D721Med (cell line): ENCODE data around the gene SPACA7.

Experiments used
- DNase-seq: peaks from one replicate; pipeline ENCODE4 v3.0.0; 2011; ENCODE audit warnings: low spot score; ENCODE audit not compliant: insufficient read length
- FAIRE-seq: peaks from 2 replicates; lab custom pipeline; 2011; peaks lifted over from hg19 to GRCh38; lab: Jason Lieb, UNC
- TF ChIP-seq, protein P1 (sequence below): IDR thresholded peaks from 2 replicates; pipeline ENCODE4 v1.5.1; 2012; ENCODE audit warnings: mild to moderate bottlenecking, control low read depth; ENCODE audit not compliant: insufficient read depth; ENCODE audit errors: missing control alignments

SPACA7 gene

DNA sequence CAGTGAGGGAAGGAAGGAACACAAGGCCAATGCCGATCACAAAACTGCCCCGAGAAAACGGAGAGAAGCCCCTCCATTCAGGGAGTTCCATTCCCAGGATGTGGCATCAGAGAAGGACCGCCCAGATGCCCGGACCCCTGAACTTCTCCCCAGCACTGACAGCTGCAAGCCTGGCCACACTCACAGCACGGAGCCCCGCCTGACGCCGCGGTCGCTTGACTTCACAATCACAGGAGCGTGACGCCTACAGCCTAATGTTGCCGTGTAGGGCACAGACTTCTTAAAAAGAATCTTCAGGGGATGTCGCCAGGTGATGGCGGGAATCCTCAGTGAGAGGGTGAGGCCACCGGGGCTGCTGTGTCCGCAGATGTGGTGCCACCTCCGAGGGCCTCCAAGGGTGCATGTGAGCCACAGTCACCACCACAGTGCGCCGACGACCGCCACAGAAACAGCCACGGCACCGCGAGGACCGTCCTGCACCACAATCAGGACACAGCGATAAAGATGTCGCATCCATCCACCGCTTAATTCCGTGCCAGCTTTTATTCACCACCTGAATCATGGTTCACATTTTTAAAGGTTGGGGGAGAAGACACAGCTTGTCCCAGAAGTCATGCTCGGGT lies 77.2 kb downstream of the SPACA7 start:
- FAIRE-seq = no peak
- DNase-seq = no peak
- TF ChIP-seq, protein P1, sequence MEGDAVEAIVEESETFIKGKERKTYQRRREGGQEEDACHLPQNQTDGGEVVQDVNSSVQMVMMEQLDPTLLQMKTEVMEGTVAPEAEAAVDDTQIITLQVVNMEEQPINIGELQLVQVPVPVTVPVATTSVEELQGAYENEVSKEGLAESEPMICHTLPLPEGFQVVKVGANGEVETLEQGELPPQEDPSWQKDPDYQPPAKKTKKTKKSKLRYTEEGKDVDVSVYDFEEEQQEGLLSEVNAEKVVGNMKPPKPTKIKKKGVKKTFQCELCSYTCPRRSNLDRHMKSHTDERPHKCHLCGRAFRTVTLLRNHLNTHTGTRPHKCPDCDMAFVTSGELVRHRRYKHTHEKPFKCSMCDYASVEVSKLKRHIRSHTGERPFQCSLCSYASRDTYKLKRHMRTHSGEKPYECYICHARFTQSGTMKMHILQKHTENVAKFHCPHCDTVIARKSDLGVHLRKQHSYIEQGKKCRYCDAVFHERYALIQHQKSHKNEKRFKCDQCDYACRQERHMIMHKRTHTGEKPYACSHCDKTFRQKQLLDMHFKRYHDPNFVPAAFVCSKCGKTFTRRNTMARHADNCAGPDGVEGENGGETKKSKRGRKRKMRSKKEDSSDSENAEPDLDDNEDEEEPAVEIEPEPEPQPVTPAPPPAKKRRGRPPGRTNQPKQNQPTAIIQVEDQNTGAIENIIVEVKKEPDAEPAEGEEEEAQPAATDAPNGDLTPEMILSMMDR = no peak

DNA sequence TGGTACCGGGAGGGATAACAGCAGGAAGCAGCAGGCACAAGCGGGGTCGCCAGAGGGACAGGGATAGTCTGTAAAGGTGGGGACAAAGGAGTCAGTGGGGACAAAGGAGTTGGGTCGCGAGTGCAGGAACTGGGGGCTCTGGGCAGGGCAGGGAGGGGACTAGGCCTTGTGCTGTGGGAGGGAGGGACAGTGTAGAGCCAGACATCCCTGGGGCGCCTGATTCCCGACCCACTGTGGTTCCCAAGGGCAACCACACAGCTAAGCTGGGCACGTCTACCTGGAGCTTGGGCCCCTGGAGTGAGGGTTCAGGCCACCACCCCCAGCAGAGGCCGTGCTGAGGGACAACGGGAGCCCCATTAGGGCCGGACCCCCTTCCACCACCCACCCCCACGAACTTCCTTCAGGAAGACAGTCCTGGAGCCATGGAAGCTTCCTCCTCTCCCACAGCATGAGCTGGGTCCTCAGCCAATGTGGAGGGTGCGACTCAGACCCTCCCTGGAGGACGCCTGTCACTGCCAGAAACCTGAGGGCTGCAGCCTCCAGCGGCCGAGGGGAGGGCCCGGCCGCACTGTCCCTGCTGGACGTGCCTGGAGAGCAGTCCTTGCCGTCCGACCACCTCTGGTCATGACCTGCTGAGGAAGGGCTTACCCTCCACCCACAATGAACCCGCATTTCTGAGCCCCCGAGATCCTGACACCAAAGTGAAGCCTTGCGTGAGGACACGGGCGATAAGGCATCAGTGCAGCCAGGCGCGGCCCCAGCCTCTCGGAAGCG lies 77.9 kb downstream of the SPACA7 start:
- TF ChIP-seq, protein P1 = no peak
- DNase-seq = no peak
- no peak for FAIRE-seq

DNA sequence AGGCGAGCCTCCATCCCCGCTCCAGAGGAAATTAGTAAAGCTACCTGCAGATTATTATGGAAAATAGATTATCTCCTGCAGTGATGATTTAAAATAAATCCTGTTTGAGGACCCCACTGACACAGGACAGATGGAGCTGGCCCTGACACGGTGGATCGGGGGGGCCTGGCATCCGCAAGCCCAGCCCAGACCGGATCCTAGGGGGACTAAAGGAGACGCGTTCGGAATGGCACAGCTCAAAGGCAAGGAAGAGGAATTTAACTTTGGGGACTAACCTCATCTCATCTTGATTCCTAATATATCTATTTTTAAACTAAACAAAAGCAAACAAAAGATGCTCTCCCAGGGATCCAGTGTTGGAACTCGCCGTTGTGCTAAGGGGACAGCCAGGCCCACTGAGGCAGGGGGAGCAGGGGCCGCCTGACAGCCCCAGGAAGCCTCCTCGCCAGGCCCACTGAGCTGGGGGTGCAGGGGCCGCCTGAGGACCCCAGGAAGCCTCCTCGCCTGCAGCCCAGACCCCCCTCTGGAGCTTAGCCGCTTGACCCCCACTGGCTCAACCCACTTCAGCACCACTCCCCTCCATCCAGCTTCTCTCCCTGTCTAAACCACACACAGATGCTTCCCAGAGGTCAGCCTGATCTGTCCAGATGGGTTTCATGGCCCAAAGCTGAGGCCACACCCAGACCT lies 78.6 kb downstream of the SPACA7 start:
- FAIRE-seq = no peak
- DNase-seq = no peak

DNA sequence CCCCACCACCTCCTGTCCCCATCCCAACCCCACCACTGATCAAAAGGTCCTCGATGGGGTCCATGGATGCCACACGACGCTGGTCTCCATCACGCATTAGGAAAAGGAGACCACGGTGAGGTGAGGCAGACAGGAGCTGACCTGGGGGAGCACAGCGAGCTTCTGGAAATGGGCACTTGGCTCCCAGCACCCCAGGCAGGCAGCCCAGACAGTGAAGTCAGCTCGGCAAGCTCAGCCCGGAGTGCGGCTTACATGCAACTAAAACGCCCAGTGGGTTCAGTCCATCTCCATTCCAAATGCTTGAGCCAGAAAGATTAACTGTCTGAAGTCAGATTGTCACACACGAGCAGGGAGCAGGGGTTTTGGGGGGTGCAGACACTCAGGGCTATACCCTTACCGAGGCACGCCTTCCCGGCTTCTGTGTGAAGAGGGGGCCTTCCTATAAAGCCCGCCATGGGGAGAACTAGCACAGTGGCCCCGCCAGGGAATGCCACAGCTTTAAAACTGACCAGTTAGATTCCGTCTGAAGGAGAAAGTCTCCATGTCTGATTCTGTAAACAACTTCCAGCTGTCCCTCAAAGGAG lies 79.4 kb downstream of the SPACA7 start:
- FAIRE-seq (no peak), DNase-seq (no peak)
- TF ChIP-seq, protein P1 = no peak

More for the DNA sequence above, 78.6 kb downstream of the SPACA7 start:
- TF ChIP-seq, protein P1 = no peak

DNA sequence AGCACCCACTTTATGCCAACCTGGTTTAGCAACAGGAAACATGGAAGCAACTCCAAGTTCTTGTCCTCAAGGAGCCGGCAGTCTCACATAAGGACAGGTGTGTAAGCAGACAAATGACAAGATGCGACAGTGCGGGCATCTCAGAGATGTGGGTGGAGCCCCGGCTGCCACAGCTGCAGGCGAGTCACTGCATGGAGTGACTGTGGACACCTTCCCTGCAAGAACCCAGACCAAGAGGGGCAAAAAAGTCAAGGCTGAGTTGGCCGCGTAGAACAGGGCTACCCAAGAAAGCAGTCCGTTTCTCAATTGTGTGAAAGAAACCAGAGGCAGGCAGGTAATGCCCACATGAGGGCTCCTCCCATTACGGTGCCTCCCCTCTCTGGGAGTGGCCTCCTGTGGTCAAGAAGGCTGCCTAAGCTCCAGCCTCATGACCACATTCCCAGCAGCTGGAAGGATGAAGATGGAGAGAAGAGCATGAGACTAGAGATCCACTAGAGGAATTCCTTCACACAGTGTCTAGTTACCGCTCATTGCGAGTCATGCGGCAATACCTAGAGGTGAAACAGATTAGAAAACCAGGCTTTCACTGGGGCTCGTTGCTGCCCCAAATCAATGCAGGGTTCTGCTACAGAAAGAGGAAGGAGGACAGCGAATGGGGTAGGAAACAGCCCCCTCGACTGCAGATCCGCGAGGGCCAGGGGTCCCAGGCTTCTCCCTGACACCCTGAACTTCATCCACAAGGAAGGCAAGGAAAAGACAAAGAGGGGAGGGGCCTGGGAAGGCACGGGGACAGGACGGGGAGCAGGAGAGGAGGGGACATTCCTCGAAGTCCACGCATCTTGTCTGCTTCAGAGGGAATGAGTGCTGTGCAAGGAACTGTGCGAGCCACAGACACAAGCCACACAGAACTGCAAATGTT lies 80.2 kb downstream of the SPACA7 start:
- TF ChIP-seq, protein P1 = no peak
- FAIRE-seq (no peak), DNase-seq (no peak)

DNA sequence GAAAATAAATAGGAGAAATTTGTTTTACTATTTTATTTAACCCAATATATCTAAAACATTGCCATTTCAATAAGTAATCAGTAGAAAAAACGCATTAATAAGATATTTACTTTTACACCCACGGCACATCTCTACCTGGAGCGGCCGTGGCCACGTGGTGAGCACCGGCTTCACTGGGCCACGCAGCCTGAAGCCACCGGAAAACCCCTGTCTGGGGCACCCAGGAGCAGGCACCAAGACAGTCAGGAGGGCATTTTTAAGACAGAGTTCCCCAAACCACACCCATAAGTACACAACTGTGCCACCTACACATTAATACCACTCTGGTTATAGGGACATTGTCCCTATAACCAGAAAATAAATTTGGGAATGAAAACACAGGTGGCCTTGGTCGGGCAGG lies 80.9 kb downstream of the SPACA7 start:
- no peak for DNase-seq
- TF ChIP-seq, protein P1 = no peak
- FAIRE-seq = no peak
